NCI-H146 (cell line): ENCODE data around the gene SLC10A3.

ENCODE experiments used
- DNase-seq: peaks from one replicate; lab custom pipeline; 2025; lab: John Stamatoyannopoulos, UW

The SLC10A3 gene

GRCh38 chrX:154483325-154483724 lies 7.1 kb downstream of the SLC10A3 start:
- DNase-seq, result no peak

GRCh38 chrX:154482786-154483185 lies 7.6 kb downstream of the SLC10A3 start:
- DNase-seq, result no peak

GRCh38 chrX:154481911-154482601 lies 8.4 kb downstream of the SLC10A3 start:
- DNase-seq, result no peak

GRCh38 chrX:154481195-154481594 lies 9.2 kb downstream of the SLC10A3 start:
- DNase-seq, result no peak

GRCh38 chrX:154478728-154479622 lies 11.5 kb downstream of the SLC10A3 start, which contains the start of gene LAGE3:
TSS of gene LAGE3 (minus strand) at chrX:154479281. CDS start at chrX:154478915, 366 bp downstream.
- peak; percentile 91 for DNase-seq

- no peak for DNase-seq
Observed at GRCh38 chrX:154477891-154478477, 12.4 kb downstream of the SLC10A3 start.

GRCh38 chrX:154476821-154477220 lies 13.6 kb downstream of the SLC10A3 start:
- DNase-seq, result no peak

- DNase-seq, result no peak
Observed at GRCh38 chrX:154473683-154474082, 16.7 kb downstream of the SLC10A3 start.

- no peak for DNase-seq
Observed at GRCh38 chrX:154472685-154473632, 17.5 kb downstream of the SLC10A3 start.

- no peak for DNase-seq
Observed at GRCh38 chrX:154471839-154472684, 18.4 kb downstream of the SLC10A3 start.

GRCh38 chrX:154470914-154471568 lies 19.4 kb downstream of the SLC10A3 start:
- DNase-seq, result no peak

GRCh38 chrX:154470434-154470833 lies 20.0 kb downstream of the SLC10A3 start:
- no peak for DNase-seq

GRCh38 chrX:154469880-154470279 lies 20.5 kb downstream of the SLC10A3 start:
- DNase-seq, result no peak

- DNase-seq, result no peak
Observed at GRCh38 chrX:154469114-154469513, 21.3 kb downstream of the SLC10A3 start.

- no peak for DNase-seq
Observed at GRCh38 chrX:154468217-154468616, 22.2 kb downstream of the SLC10A3 start.

- no peak for DNase-seq
Observed at GRCh38 chrX:154467556-154467955, 22.9 kb downstream of the SLC10A3 start.

GRCh38 chrX:154466907-154467306 lies 23.5 kb downstream of the SLC10A3 start:
- DNase-seq, result no peak

GRCh38 chrX:154466036-154466435 lies 24.4 kb downstream of the SLC10A3 start:
- no peak for DNase-seq

GRCh38 chrX:154465601-154466000 lies 24.8 kb downstream of the SLC10A3 start:
- no peak for DNase-seq

- DNase-seq, result no peak
Observed at GRCh38 chrX:154464806-154465365, 25.5 kb downstream of the SLC10A3 start.
